Measurements from ENCODE around the gene FXN. TPM values are rescaled to one million over a fixed set of nuclear protein-coding genes. Genes with fewer than 3 reads are reported as not detected.
"Not testable (repeated sequence)": the region's sequence is repeated elsewhere in the genome, so short reads cannot be mapped to it uniquely, and the experiment has no call there.

The FXN gene
- total and polyA plus RNA-seq, 4 donors = 4.7 to 41.7 (median 23.9) TPM

GRCh38 chr9:69107771-69108170, 72.2 kb downstream of the FXN start:
- H3K36me3 ChIP-seq (ENCODE audit: control insufficient read depth in 4 of 4, insufficient read depth in 3 of 4, low read depth in 1 of 4, low read length in 3 of 4) = no peaks in the 10 kb centered on the region
- H3K9me3 ChIP-seq (ENCODE audit: control insufficient read depth in 4 of 4, low read length in 3 of 4) = no peaks in the 10 kb centered on the region
- no peak overlapping the region for H3K9ac ChIP-seq (ENCODE audit: low read depth in 1 of 2, low read length in 2 of 2)
- no peak overlapping the region for H3K4me3 ChIP-seq (ENCODE audit: low read depth in 1 of 3, low read length in 3 of 3)
- no peak overlapping the region for H3K27ac ChIP-seq (ENCODE audit: low read depth in 1 of 2, low read length in 2 of 2)
- TF ChIP-seq TAF1 (conservative IDR thresholded peaks at IDR 0.05) (no peak), SP1 (IDR thresholded peaks at IDR 0.05) (no peak), RAD21 (IDR thresholded peaks at IDR 0.05) (no peak), EGR1 (IDR thresholded peaks at IDR 0.05; ENCODE audit: low read depth in 2 of 2) (no peak), ATF3 (IDR thresholded peaks at IDR 0.05) (no peak), HNF4A (conservative IDR thresholded peaks at IDR 0.05) (no peak), FOXA2 (IDR thresholded peaks at IDR 0.05) (no peak), FOXA1 (IDR thresholded peaks at IDR 0.05) (no peak), JUND (IDR thresholded peaks at IDR 0.05) (no peak), YY1 (IDR thresholded peaks at IDR 0.05) (no peak), NR2F2 (IDR thresholded peaks at IDR 0.05) (no peak), HNF4G (IDR thresholded peaks at IDR 0.05) (no peak), GABPA (IDR thresholded peaks at IDR 0.05 in 1 of 2, conservative IDR thresholded peaks at IDR 0.05 in 1 of 2) (no peak), CTCF (IDR thresholded peaks at IDR 0.05; ENCODE audit: low read depth, low read length, missing input control) (no peak), RXRA (IDR thresholded peaks at IDR 0.05) (no peak)
- TF ChIP-seq, protein P1, sequence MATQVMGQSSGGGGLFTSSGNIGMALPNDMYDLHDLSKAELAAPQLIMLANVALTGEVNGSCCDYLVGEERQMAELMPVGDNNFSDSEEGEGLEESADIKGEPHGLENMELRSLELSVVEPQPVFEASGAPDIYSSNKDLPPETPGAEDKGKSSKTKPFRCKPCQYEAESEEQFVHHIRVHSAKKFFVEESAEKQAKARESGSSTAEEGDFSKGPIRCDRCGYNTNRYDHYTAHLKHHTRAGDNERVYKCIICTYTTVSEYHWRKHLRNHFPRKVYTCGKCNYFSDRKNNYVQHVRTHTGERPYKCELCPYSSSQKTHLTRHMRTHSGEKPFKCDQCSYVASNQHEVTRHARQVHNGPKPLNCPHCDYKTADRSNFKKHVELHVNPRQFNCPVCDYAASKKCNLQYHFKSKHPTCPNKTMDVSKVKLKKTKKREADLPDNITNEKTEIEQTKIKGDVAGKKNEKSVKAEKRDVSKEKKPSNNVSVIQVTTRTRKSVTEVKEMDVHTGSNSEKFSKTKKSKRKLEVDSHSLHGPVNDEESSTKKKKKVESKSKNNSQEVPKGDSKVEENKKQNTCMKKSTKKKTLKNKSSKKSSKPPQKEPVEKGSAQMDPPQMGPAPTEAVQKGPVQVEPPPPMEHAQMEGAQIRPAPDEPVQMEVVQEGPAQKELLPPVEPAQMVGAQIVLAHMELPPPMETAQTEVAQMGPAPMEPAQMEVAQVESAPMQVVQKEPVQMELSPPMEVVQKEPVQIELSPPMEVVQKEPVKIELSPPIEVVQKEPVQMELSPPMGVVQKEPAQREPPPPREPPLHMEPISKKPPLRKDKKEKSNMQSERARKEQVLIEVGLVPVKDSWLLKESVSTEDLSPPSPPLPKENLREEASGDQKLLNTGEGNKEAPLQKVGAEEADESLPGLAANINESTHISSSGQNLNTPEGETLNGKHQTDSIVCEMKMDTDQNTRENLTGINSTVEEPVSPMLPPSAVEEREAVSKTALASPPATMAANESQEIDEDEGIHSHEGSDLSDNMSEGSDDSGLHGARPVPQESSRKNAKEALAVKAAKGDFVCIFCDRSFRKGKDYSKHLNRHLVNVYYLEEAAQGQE (IDR thresholded peaks at IDR 0.05) = no peak
- TF ChIP-seq, protein P2, sequence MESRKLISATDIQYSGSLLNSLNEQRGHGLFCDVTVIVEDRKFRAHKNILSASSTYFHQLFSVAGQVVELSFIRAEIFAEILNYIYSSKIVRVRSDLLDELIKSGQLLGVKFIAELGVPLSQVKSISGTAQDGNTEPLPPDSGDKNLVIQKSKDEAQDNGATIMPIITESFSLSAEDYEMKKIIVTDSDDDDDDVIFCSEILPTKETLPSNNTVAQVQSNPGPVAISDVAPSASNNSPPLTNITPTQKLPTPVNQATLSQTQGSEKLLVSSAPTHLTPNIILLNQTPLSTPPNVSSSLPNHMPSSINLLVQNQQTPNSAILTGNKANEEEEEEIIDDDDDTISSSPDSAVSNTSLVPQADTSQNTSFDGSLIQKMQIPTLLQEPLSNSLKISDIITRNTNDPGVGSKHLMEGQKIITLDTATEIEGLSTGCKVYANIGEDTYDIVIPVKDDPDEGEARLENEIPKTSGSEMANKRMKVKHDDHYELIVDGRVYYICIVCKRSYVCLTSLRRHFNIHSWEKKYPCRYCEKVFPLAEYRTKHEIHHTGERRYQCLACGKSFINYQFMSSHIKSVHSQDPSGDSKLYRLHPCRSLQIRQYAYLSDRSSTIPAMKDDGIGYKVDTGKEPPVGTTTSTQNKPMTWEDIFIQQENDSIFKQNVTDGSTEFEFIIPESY (IDR thresholded peaks at IDR 0.05) = no peak
- TF ChIP-seq, protein P3, sequence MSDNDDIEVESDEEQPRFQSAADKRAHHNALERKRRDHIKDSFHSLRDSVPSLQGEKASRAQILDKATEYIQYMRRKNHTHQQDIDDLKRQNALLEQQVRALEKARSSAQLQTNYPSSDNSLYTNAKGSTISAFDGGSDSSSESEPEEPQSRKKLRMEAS (IDR thresholded peaks at IDR 0.05) = no peak
- H3K4me1 ChIP-seq (ENCODE audit: control insufficient read depth in 4 of 4, insufficient read depth in 4 of 4, low read length in 3 of 4) = peaks cover 0 to 15% (median 7%) of the 10 kb centered on the region in 4 donors
- WGBS = 53% methylated on average over 3 of the region's 3 CpGs
- no peaks in the 10 kb centered on the region for H3K27me3 ChIP-seq (ENCODE audit: control insufficient read depth in 4 of 4, insufficient read depth in 4 of 4, low read length in 3 of 4)
- DNase-seq (ENCODE audit: low spot score) = no peak

- not testable (repeated sequence) for H3K36me3 ChIP-seq (ENCODE audit: control insufficient read depth in 4 of 4, insufficient read depth in 3 of 4, low read depth in 1 of 4, low read length in 3 of 4); H3K9me3 ChIP-seq (ENCODE audit: control insufficient read depth in 4 of 4, low read length in 3 of 4); H3K27me3 ChIP-seq (ENCODE audit: control insufficient read depth in 4 of 4, insufficient read depth in 4 of 4, low read length in 3 of 4); H3K4me3 ChIP-seq (ENCODE audit: low read depth in 1 of 3, low read length in 3 of 3); H3K27ac ChIP-seq (ENCODE audit: low read depth in 1 of 2, low read length in 2 of 2); DNase-seq (ENCODE audit: low spot score); H3K9ac ChIP-seq (ENCODE audit: low read depth in 1 of 2, low read length in 2 of 2)
- WGBS = 97% methylated on average over 14 of the region's 14 CpGs
- H3K4me1 ChIP-seq (ENCODE audit: control insufficient read depth in 4 of 4, insufficient read depth in 4 of 4, low read length in 3 of 4) = peaks cover 0 to 15% (median 6%) of the 10 kb centered on the region in 4 donors
Measured at GRCh38 chr9:69108706-69109105, 73.2 kb downstream of the FXN start.
